H9 (cell line): ENCODE results near the gene PLEKHF1. TPM values are rescaled to one million over a fixed set of nuclear protein-coding genes. Genes with fewer than 3 reads are reported as not detected.

Source experiments
- DNase-seq: peaks from one replicate; pipeline ENCODE4 v3.0.0-alpha.2; 2017
- H2AFZ ChIP-seq: one replicate; pipeline ENCODE4 v1.6.1; 2013; ENCODE audit warnings: mild to moderate bottlenecking, low read length, control low read depth, moderate library complexity
- H2AK5ac ChIP-seq: 2 replicates; pipeline ENCODE4 v1.6.1; 2013; ENCODE audit warnings: low read length, control low read depth, mixed read lengths; ENCODE audit not compliant: insufficient read length
- H2BK120ac ChIP-seq: one replicate; pipeline ENCODE4 v1.6.1; 2013; ENCODE audit warnings: low read depth, mild to moderate bottlenecking, low read length, control low read depth, inconsistent platforms; ENCODE audit not compliant: poor library complexity, severe bottlenecking
- H2BK12ac ChIP-seq: 2 replicates; pipeline ENCODE4 v1.6.1; 2013; ENCODE audit warnings: low read length, control low read depth, mixed read lengths, low read depth; ENCODE audit not compliant: insufficient read length
- H2BK15ac ChIP-seq: 2 replicates; pipeline ENCODE4 v1.6.1; 2013; ENCODE audit warnings: low read depth, low read length, control low read depth
- H2BK20ac ChIP-seq: one replicate; pipeline ENCODE4 v1.6.1; 2013; ENCODE audit warnings: low read depth, mild to moderate bottlenecking, low read length, control low read depth, inconsistent platforms; ENCODE audit not compliant: poor library complexity, severe bottlenecking
- H2BK5ac ChIP-seq: 2 replicates; pipeline ENCODE4 v1.6.1; 2013; ENCODE audit warnings: low read length, control low read depth, mixed read lengths; ENCODE audit not compliant: insufficient read length
- H3K14ac ChIP-seq: 2 replicates; pipeline ENCODE4 v1.6.1; 2013; ENCODE audit warnings: low read length, control low read depth; ENCODE audit not compliant: insufficient read depth
- H3K18ac ChIP-seq: 2 replicates; pipeline ENCODE4 v1.6.1; 2013; ENCODE audit warnings: low read depth, mild to moderate bottlenecking, mixed read lengths, low read length, control low read depth; ENCODE audit not compliant: insufficient read length
- H3K23ac ChIP-seq: 2 replicates; pipeline ENCODE4 v1.6.1; 2013; ENCODE audit warnings: low read length, control low read depth, mixed read lengths, low read depth; ENCODE audit not compliant: insufficient read length
- H3K23me2 ChIP-seq: 2 replicates; pipeline ENCODE4 v1.6.1; 2013; ENCODE audit warnings: low read depth, mild to moderate bottlenecking, mixed read lengths, low read length, control low read depth; ENCODE audit not compliant: insufficient read length, poor library complexity, severe bottlenecking
- H3K27ac ChIP-seq: 2 replicates; pipeline ENCODE4 v1.5.1; 2013; ENCODE audit warnings: low read length, control low read depth, mixed read lengths, low read depth; ENCODE audit not compliant: insufficient read length
- H3K27me3 ChIP-seq: 2 replicates; pipeline ENCODE4 v1.6.1; 2013; ENCODE audit warnings: low read length, control low read depth, inconsistent platforms; ENCODE audit not compliant: insufficient read depth
- H3K4ac ChIP-seq: 2 replicates; pipeline ENCODE4 v1.6.1; 2013; ENCODE audit warnings: low read depth, mild to moderate bottlenecking, control low read depth, inconsistent platforms, low read length, moderate library complexity
- H3K4me1 ChIP-seq: 2 replicates; pipeline ENCODE4 v1.6.1; 2013; ENCODE audit warnings: low read length, control low read depth, inconsistent platforms; ENCODE audit not compliant: insufficient read depth
- H3K4me2 ChIP-seq: 2 replicates; pipeline ENCODE4 v1.6.1; 2013; ENCODE audit warnings: low read length, control low read depth, mixed read lengths; ENCODE audit not compliant: insufficient read length, insufficient read depth
- H3K56ac ChIP-seq: 2 replicates; pipeline ENCODE4 v1.6.1; 2013; ENCODE audit warnings: low read depth, mild to moderate bottlenecking, mixed read lengths, low read length, control low read depth; ENCODE audit not compliant: insufficient read length
- H3K79me1 ChIP-seq: 2 replicates; pipeline ENCODE4 v1.6.1; 2013; ENCODE audit warnings: low read depth, mild to moderate bottlenecking, moderate library complexity, low read length, control low read depth, inconsistent platforms; ENCODE audit not compliant: insufficient read depth, poor library complexity, severe bottlenecking
- H3K79me2 ChIP-seq: 2 replicates; pipeline ENCODE4 v1.6.1; 2013; ENCODE audit warnings: low read length, control low read depth, inconsistent platforms; ENCODE audit not compliant: insufficient read depth
- H3K9ac ChIP-seq: 2 replicates; pipeline ENCODE4 v1.6.1; 2013; ENCODE audit warnings: low read length, control low read depth, mixed read lengths; ENCODE audit not compliant: insufficient read length; ENCODE audit errors: extremely low read depth
- H3K9me3 ChIP-seq: one replicate; pipeline ENCODE4 v1.6.1; 2013; ENCODE audit warnings: low read depth, low read length, inconsistent platforms; ENCODE audit not compliant: control insufficient read depth
- H3T11ph ChIP-seq: one replicate; pipeline ENCODE4 v1.6.1; 2013; ENCODE audit warnings: mild to moderate bottlenecking, low read length, control low read depth, inconsistent platforms
- H4K20me1 ChIP-seq: one replicate; pipeline ENCODE4 v1.6.1; 2013; ENCODE audit not compliant: control insufficient read depth, insufficient read length, insufficient read depth
- H4K5ac ChIP-seq: 2 replicates; pipeline ENCODE4 v1.6.1; 2013; ENCODE audit warnings: low read depth, mild to moderate bottlenecking, mixed read lengths, low read length, control low read depth; ENCODE audit not compliant: insufficient read length
- H4K8ac ChIP-seq: replicated peaks from 2 replicates; pipeline ENCODE4 v1.6.1; 2013; ENCODE audit warnings: low read length, control low read depth, mixed read lengths, low read depth; ENCODE audit not compliant: insufficient read length
- H4K91ac ChIP-seq: 2 replicates; pipeline ENCODE4 v1.6.1; 2013; ENCODE audit warnings: low read depth, mild to moderate bottlenecking, moderate library complexity, mixed read lengths, low read length, control low read depth; ENCODE audit not compliant: insufficient read length
- H3K27ac Mint-ChIP-seq, 3 experiments: 2 replicates in 2 of 3; 3 replicates in 1 of 3; pipeline ENCODE4 v1.8.0; 2020 to 2021; ENCODE audit warnings: mixed read lengths in 3 of 3, mild to moderate bottlenecking in 1 of 3, moderate library complexity in 1 of 3
- H3K27me3 Mint-ChIP-seq: 2 replicates; pipeline ENCODE4 v1.8.0; 2021; ENCODE audit warnings: low read depth, mild to moderate bottlenecking, moderate library complexity, mixed read lengths
- H3K36me3 Mint-ChIP-seq, 3 experiments: 2 replicates in 2 of 3; 3 replicates in 1 of 3; pipeline ENCODE4 v1.8.0; 2020 to 2021; ENCODE audit warnings: low read depth in 3 of 3, mixed read lengths in 3 of 3; ENCODE audit not compliant: insufficient read depth in 1 of 3
- H3K4me1 Mint-ChIP-seq, 2 experiments: 2 replicates each; pipeline ENCODE4 v1.8.0; 2020; ENCODE audit warnings: mixed read lengths in 2 of 2
- H3K4me3 Mint-ChIP-seq, 2 experiments: 2 replicates in 1 of 2; 3 replicates in 1 of 2; pipeline ENCODE4 v1.8.0; 2020 to 2021; ENCODE audit warnings: mild to moderate bottlenecking in 2 of 2, mixed read lengths in 2 of 2, moderate library complexity in 1 of 2
- H3K9me3 Mint-ChIP-seq, 2 experiments: 2 replicates in 1 of 2; 3 replicates in 1 of 2; pipeline ENCODE4 v1.8.0; 2020; ENCODE audit warnings: mild to moderate bottlenecking in 2 of 2, mixed read lengths in 2 of 2, moderate library complexity in 1 of 2
- WGBS: extraction: QIAGEN DNeasy Blood & Tissue Kit; methylation state at CpG from one replicate; pipeline ENCODE4 v1.1.7; 2013; ENCODE audit warnings: missing lambda C conversion rate, low lambda C conversion rate, mixed read lengths; ENCODE audit not compliant: insufficient read length; ENCODE audit errors: extremely low coverage; 5-methylcytosine and 5-hydroxymethylcytosine counted together
- total RNA-seq: library from RNA; stranded (reverse); gene quantifications from 2 replicates; pipeline ENCODE4 v1.2.1, GENCODE V29; 2021
- TF ChIP-seq, protein P1 (sequence below): fragments of 200-600 bp; sonication (generic); conservative IDR thresholded peaks from 3 replicates; pipeline ENCODE4 v1.8.0; 2021; ENCODE audit warnings: antibody characterized with exemption, mild to moderate bottlenecking

The PLEKHF1 gene
- total RNA-seq, 1 experiment from 2014 or later, result 4.9 TPM

DNA sequence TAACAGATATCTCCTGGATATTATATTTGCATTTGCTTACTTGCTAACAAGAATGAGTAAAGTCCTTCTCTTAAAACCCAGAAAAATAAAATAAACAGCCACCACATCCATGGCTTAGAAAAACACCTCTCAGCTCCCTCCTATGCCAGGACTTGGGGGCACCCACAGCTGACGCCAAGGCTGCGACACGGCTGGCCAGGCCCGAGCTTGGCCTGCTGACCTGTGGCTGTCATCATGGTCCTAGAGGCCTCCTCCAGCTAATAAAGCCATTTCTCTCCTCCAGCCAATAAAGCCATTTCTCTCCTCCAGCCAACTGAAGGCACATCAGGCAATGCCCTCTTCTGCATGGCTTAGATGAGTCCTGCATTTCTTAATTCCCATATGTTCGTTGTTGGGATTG, 28.9 kb downstream of the PLEKHF1 start:
- H3K4me1 Mint-ChIP-seq, result peaks cover 6 to 12% of the 10 kb centered on the region in 2 experiments
- Histone ChIP-seq H2BK5ac (no peak overlapping the region), H2BK120ac (no peak overlapping the region), H4K91ac (no peak overlapping the region), H3K79me2 (no peaks in the 10 kb centered on the region), H3T11ph (no peak overlapping the region), H3K9me3 (no peaks in the 10 kb centered on the region), H3K79me1 (no peaks in the 10 kb centered on the region), H3K23me2 (no peaks in the 10 kb centered on the region), H3K4me1 (peaks cover 2% of the 10 kb centered on the region; the same call in 1 of the 2 replicates), H3K27ac (no peak overlapping the region), H4K8ac (no peak overlapping the region), H3K9ac (no peak overlapping the region), H3K23ac (no peak overlapping the region), H3K56ac (no peak overlapping the region), H3K4ac (no peak overlapping the region), H2BK15ac (no peak overlapping the region), H3K18ac (no peak overlapping the region), H3K14ac (no peak overlapping the region), H4K20me1 (no peaks in the 10 kb centered on the region), H4K5ac (no peak overlapping the region), H2AFZ (no peak overlapping the region), H3K4me2 (no peak overlapping the region), H3K27me3 (no peaks in the 10 kb centered on the region), H2BK12ac (no peak overlapping the region), H2BK20ac (no peak overlapping the region), H2AK5ac (no peak overlapping the region)
- WGBS, result no CpG with 5 or more reads among the region's 5 CpGs
- H3K36me3 Mint-ChIP-seq, result peaks cover 0 to 4% (median 4%) of the 10 kb centered on the region in 3 experiments; a peak in 3 of 7 replicates
- no peaks in the 10 kb centered on the region for H3K27me3 Mint-ChIP-seq
- peaks cover 9 to 12% of the 10 kb centered on the region in 2 experiments; a peak in 4 of 5 replicates for H3K9me3 Mint-ChIP-seq
- H3K27ac Mint-ChIP-seq, result no peak overlapping the region
- no peak overlapping the region for H3K4me3 Mint-ChIP-seq
- TF ChIP-seq, protein P1, sequence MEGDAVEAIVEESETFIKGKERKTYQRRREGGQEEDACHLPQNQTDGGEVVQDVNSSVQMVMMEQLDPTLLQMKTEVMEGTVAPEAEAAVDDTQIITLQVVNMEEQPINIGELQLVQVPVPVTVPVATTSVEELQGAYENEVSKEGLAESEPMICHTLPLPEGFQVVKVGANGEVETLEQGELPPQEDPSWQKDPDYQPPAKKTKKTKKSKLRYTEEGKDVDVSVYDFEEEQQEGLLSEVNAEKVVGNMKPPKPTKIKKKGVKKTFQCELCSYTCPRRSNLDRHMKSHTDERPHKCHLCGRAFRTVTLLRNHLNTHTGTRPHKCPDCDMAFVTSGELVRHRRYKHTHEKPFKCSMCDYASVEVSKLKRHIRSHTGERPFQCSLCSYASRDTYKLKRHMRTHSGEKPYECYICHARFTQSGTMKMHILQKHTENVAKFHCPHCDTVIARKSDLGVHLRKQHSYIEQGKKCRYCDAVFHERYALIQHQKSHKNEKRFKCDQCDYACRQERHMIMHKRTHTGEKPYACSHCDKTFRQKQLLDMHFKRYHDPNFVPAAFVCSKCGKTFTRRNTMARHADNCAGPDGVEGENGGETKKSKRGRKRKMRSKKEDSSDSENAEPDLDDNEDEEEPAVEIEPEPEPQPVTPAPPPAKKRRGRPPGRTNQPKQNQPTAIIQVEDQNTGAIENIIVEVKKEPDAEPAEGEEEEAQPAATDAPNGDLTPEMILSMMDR, result no peak
- no peak for DNase-seq
